Mesenchymal stem cell (in vitro differentiated cells and primary cell): ENCODE results near the gene VCP.

Experiments
- DNase-seq: peaks from one replicate; pipeline ENCODE4 v3.0.0-alpha.2; 2013
- H2AFZ ChIP-seq: one replicate; pipeline ENCODE4 v1.6.1; 2013; ENCODE audit warnings: low read depth, mild to moderate bottlenecking, control low read depth, inconsistent platforms, low read length, moderate library complexity
- H2AK5ac ChIP-seq: 2 replicates; pipeline ENCODE4 v1.6.1; 2013; ENCODE audit warnings: low read length, moderate library complexity, mild to moderate bottlenecking, inconsistent platforms; ENCODE audit not compliant: severe bottlenecking
- H2BK120ac ChIP-seq: one replicate; pipeline ENCODE4 v1.6.1; 2013; ENCODE audit warnings: low read depth, mild to moderate bottlenecking, inconsistent platforms, low read length, moderate library complexity
- H2BK12ac ChIP-seq, 2 experiments: one replicate each; pipeline ENCODE4 v1.6.1; 2013; ENCODE audit warnings: inconsistent platforms in 2 of 2, low read length in 2 of 2, mild to moderate bottlenecking in 2 of 2, moderate library complexity in 2 of 2, control low read depth in 1 of 2
- H2BK15ac ChIP-seq: one replicate; pipeline ENCODE4 v1.6.1; 2013; ENCODE audit warnings: mild to moderate bottlenecking, low read depth, inconsistent platforms; ENCODE audit not compliant: poor library complexity, severe bottlenecking
- H2BK5ac ChIP-seq: 2 replicates; pipeline ENCODE4 v1.6.1; 2013; ENCODE audit warnings: low read depth, mild to moderate bottlenecking, low read length, control low read depth, inconsistent platforms; ENCODE audit not compliant: poor library complexity, severe bottlenecking
- H3K14ac ChIP-seq, 2 experiments: one replicate each; pipeline ENCODE4 v1.6.1; 2013; ENCODE audit warnings: inconsistent platforms in 2 of 2, low read length in 2 of 2, control low read depth in 1 of 2, mild to moderate bottlenecking in 1 of 2, moderate library complexity in 1 of 2
- H3K18ac ChIP-seq, 2 experiments: one replicate each; pipeline ENCODE4 v1.6.1; 2013; ENCODE audit warnings: inconsistent platforms in 2 of 2, low read length in 2 of 2, control low read depth in 1 of 2, low read depth in 1 of 2, mild to moderate bottlenecking in 1 of 2
- H3K23ac ChIP-seq, 2 experiments: one replicate each; pipeline ENCODE4 v1.6.1; 2013; ENCODE audit warnings: inconsistent platforms in 2 of 2, low read length in 2 of 2, mild to moderate bottlenecking in 2 of 2, moderate library complexity in 2 of 2, control low read depth in 1 of 2
- H3K27ac ChIP-seq: 2 replicates; pipeline ENCODE4 v1.5.1; 2013; ENCODE audit warnings: mild to moderate bottlenecking, moderate library complexity, low read length, control low read depth, inconsistent platforms; ENCODE audit not compliant: poor library complexity, severe bottlenecking
- H3K27me3 ChIP-seq, 2 experiments: 2 replicates each; pipeline versions ENCODE4 v1.6.1 to v1.7.0; 2013; ENCODE audit warnings: low read length in 2 of 2, mild to moderate bottlenecking in 2 of 2, moderate library complexity in 2 of 2, control low read depth in 1 of 2, inconsistent platforms in 1 of 2; ENCODE audit not compliant: control insufficient read depth in 1 of 2, insufficient read depth in 1 of 2
- H3K36me3 ChIP-seq, 2 experiments: 2 replicates each; pipeline versions ENCODE4 v1.6.1 to v1.7.0; 2013; ENCODE audit warnings: low read length in 2 of 2, control low read depth in 1 of 2, inconsistent platforms in 1 of 2, low read depth in 1 of 2, mild to moderate bottlenecking in 1 of 2; ENCODE audit not compliant: insufficient read depth in 2 of 2, control insufficient read depth in 1 of 2
- H3K4ac ChIP-seq, 2 experiments: one replicate each; pipeline ENCODE4 v1.6.1; 2013; ENCODE audit warnings: inconsistent platforms in 2 of 2, low read length in 2 of 2, mild to moderate bottlenecking in 2 of 2, moderate library complexity in 2 of 2, control low read depth in 1 of 2, low read depth in 1 of 2
- H3K4me1 ChIP-seq: 2 replicates; pipeline ENCODE4 v1.6.1; 2013; ENCODE audit warnings: low read depth, low read length, control low read depth; ENCODE audit not compliant: control insufficient read depth, insufficient read depth
- H3K4me2 ChIP-seq: 2 replicates; pipeline ENCODE4 v1.6.1; 2013; ENCODE audit warnings: low read length, mild to moderate bottlenecking, inconsistent platforms; ENCODE audit not compliant: poor library complexity, severe bottlenecking
- H3K4me3 ChIP-seq, 2 experiments: 2 replicates each; pipeline versions ENCODE4 v1.5.1 to v1.7.0; 2013; ENCODE audit warnings: low read length in 2 of 2, mild to moderate bottlenecking in 2 of 2, control low read depth in 1 of 2, low read depth in 1 of 2; ENCODE audit not compliant: insufficient read depth in 1 of 2
- H3K79me1 ChIP-seq: replicated peaks from 2 replicates; pipeline ENCODE4 v1.6.1; 2013; ENCODE audit warnings: mild to moderate bottlenecking, control low read depth, low read length, inconsistent platforms; ENCODE audit not compliant: poor library complexity, severe bottlenecking
- H3K9ac ChIP-seq: 2 replicates; pipeline ENCODE4 v1.7.0; 2013; ENCODE audit warnings: mild to moderate bottlenecking, low read length, moderate library complexity
- H3K9me3 ChIP-seq: 2 replicates; pipeline ENCODE4 v1.7.0; 2013; ENCODE audit warnings: mild to moderate bottlenecking, low read length; ENCODE audit not compliant: control insufficient read depth
- H4K8ac ChIP-seq: one replicate; pipeline ENCODE4 v1.6.1; 2013; ENCODE audit warnings: inconsistent platforms, mild to moderate bottlenecking, low read length, moderate library complexity
- H4K91ac ChIP-seq: one replicate; pipeline ENCODE4 v1.6.1; 2013; ENCODE audit warnings: mild to moderate bottlenecking, low read length, inconsistent platforms
- WGBS: methylation state at CpG from one replicate; pipeline ENCODE4 v1.1.7; 2013; ENCODE audit warnings: mixed read lengths; 5-methylcytosine and 5-hydroxymethylcytosine counted together

VCP gene

GRCh38 chr9:35108946-35109575 is 36.6 kb upstream of the VCP start:
- Histone ChIP-seq H3K36me3 (peaks cover 52 to 55% of the 10 kb centered on the region in 2 experiments), H3K18ac (no peak overlapping the region), H3K14ac (no peak overlapping the region), H3K23ac (no peak overlapping the region), H3K27me3 (no peaks in the 10 kb centered on the region), H3K4me3 (peak overlapping the region in 1 of 2 experiments; percentile 97), H3K9me3 (no peaks in the 10 kb centered on the region), H3K4ac (no peak overlapping the region), H3K4me1 (peaks cover 28% of the 10 kb centered on the region), H3K4me2 (no peak overlapping the region), H4K91ac (no peak overlapping the region), H2BK15ac (no peak overlapping the region), H3K79me1 (peaks cover 48% of the 10 kb centered on the region), H2BK120ac (no peak overlapping the region), H2BK12ac (no peak overlapping the region), H3K9ac (peak overlapping the region; percentile 97), H4K8ac (no peak overlapping the region), H3K27ac (no peak overlapping the region), H2AK5ac (no peak overlapping the region), H2AFZ (no peak overlapping the region), H2BK5ac (no peak overlapping the region)
- DNase-seq, result no peak
- WGBS, result 71% methylated on average over 5 of the region's 8 CpGs

GRCh38 chr9:35108461-35108860 is 36.0 kb upstream of the VCP start:
- Histone ChIP-seq H3K9me3 (no peaks in the 10 kb centered on the region), H3K36me3 (peaks cover 52 to 61% of the 10 kb centered on the region in 2 experiments), H2BK120ac (no peak overlapping the region), H2BK5ac (no peak overlapping the region), H3K9ac (peak overlapping the region; percentile 97), H3K27me3 (no peaks in the 10 kb centered on the region), H2BK12ac (no peak overlapping the region), H4K91ac (no peak overlapping the region), H2BK15ac (no peak overlapping the region), H4K8ac (no peak overlapping the region), H2AFZ (no peak overlapping the region), H3K79me1 (peaks cover 49% of the 10 kb centered on the region), H3K18ac (no peak overlapping the region), H2AK5ac (no peak overlapping the region), H3K4ac (no peak overlapping the region), H3K4me1 (peaks cover 32% of the 10 kb centered on the region), H3K23ac (no peak overlapping the region), H3K4me3 (no peak overlapping the region), H3K27ac (no peak overlapping the region), H3K4me2 (no peak overlapping the region), H3K14ac (no peak overlapping the region)
- WGBS, result 98% methylated on average over 5 of the region's 6 CpGs
- no peak for DNase-seq

GRCh38 chr9:35107297-35108290 is 35.2 kb upstream of the VCP start:
- no peak for DNase-seq
- Histone ChIP-seq H3K23ac (no peak overlapping the region), H3K14ac (no peak overlapping the region), H2BK15ac (no peak overlapping the region), H3K9me3 (no peaks in the 10 kb centered on the region), H3K4me2 (no peak overlapping the region), H3K9ac (no peak overlapping the region), H3K79me1 (peaks cover 49% of the 10 kb centered on the region), H2AK5ac (no peak overlapping the region), H4K91ac (no peak overlapping the region), H2AFZ (no peak overlapping the region), H3K18ac (no peak overlapping the region), H4K8ac (no peak overlapping the region), H2BK120ac (no peak overlapping the region), H3K36me3 (peaks cover 52 to 61% of the 10 kb centered on the region in 2 experiments), H2BK12ac (no peak overlapping the region), H2BK5ac (no peak overlapping the region), H3K4ac (no peak overlapping the region), H3K4me1 (peaks cover 33% of the 10 kb centered on the region), H3K27me3 (no peaks in the 10 kb centered on the region), H3K4me3 (no peak overlapping the region), H3K27ac (no peak overlapping the region)
- WGBS, result 90% methylated on average over 18 of the region's 18 CpGs

- no peak overlapping the region for H3K23ac ChIP-seq
- H2BK120ac ChIP-seq, result no peak overlapping the region
- H3K27ac ChIP-seq, result no peak overlapping the region
- no peaks in the 10 kb centered on the region for H3K9me3 ChIP-seq
- H4K91ac ChIP-seq, result no peak overlapping the region
- no peak overlapping the region for H2BK5ac ChIP-seq
- H2BK15ac ChIP-seq, result no peak overlapping the region
- peaks cover 49% of the 10 kb centered on the region for H3K79me1 ChIP-seq
- H3K14ac ChIP-seq, result no peak overlapping the region
- H3K4ac ChIP-seq, result no peak overlapping the region
- H3K18ac ChIP-seq, result no peak overlapping the region
- H3K4me3 ChIP-seq, result no peak overlapping the region
- no peak overlapping the region for H3K4me2 ChIP-seq
- H4K8ac ChIP-seq, result no peak overlapping the region
- no peaks in the 10 kb centered on the region for H3K27me3 ChIP-seq
- no peak overlapping the region for H2AFZ ChIP-seq
- no peak overlapping the region for H3K9ac ChIP-seq
- H2AK5ac ChIP-seq, result no peak overlapping the region
- no peak overlapping the region for H2BK12ac ChIP-seq
- peaks cover 32% of the 10 kb centered on the region for H3K4me1 ChIP-seq
- WGBS, result 91% methylated on average over 4 of the region's 7 CpGs
- DNase-seq, result no peak
- H3K36me3 ChIP-seq, result peaks cover 56 to 67% of the 10 kb centered on the region in 2 experiments
Observed at GRCh38 chr9:35106343-35106730, 33.9 kb upstream of the VCP start.
